Upper lobe of left lung (tissue), 4 donors: Measurements from ENCODE around the gene KLHL8.

Source experiments
- CTCF ChIP-seq, 6 experiments: fragments of 450-650 bp in 4 of 6; fragments of 200-600 bp in 2 of 6; sonication (generic) in 2 of 6; IDR thresholded peaks; one replicate each; pipeline ENCODE4 v1.5.1; 2016 to 2019; ENCODE audit warnings: antibody characterized with exemption in 6 of 6
- EP300 ChIP-seq, 4 donors: sonication (generic); formaldehyde crosslinking; IDR thresholded peaks; one replicate each; pipeline ENCODE4 v1.5.1; 2017; ENCODE audit warnings: antibody characterized with exemption in 4 of 4, control low read depth in 2 of 4
- POLR2A ChIP-seq, 4 donors: fragments of 450-650 bp; IDR thresholded peaks; one replicate each; pipeline ENCODE4 v1.5.1; 2016 to 2017; ENCODE audit warnings: antibody characterized with exemption in 4 of 4, mild to moderate bottlenecking in 2 of 4
- POLR2AphosphoS5 ChIP-seq, 2 donors: sonication (generic); formaldehyde crosslinking; IDR thresholded peaks; one replicate each; pipeline ENCODE4 v1.5.1; 2017; ENCODE audit warnings: antibody characterized with exemption in 2 of 2

DNA sequence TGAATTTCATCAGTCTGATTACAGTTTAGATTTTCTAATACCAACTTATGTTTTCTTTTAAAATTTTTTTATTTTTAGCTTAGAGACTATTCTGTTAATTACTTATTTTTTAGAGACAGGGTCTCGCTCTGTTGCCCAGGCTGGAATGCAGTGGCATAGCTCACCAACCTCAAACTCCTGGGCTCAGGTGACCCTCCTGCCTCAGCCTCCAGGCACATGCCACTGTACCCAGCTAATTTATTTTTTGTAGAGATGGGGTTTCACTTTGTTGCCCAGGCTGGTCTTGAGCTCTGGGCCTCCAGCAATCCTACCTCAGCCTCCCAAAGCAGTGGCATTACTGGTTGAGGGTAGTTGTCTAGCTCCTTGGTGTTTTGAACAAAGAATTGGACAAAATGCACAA is 102.0 kb downstream of the KLHL8 start:
- TF ChIP-seq POLR2AphosphoS5 (IDR thresholded peaks at IDR 0.05) (no peak), CTCF (IDR thresholded peaks at IDR 0.05) (no peak), EP300 (IDR thresholded peaks at IDR 0.05) (no peak), POLR2A (IDR thresholded peaks at IDR 0.05) (no peak)
